HAP-1 (cell line): ENCODE data around the gene SAG.

Experiments used
- DNase-seq, 2 experiments: peaks; one replicate each; pipeline ENCODE4 v3.0.0-alpha.2; 2016 to 2020; ENCODE audit warnings: low spot score in 2 of 2
- H3K27me3 ChIP-seq: fragments of 250-450 bp; sonication (Bioruptor Pico); 2 replicates; pipeline ENCODE4 v1.5.1; 2020; ENCODE audit warnings: low read depth, mild to moderate bottlenecking, moderate library complexity
- H3K36me3 ChIP-seq: fragments of 250-450 bp; sonication (Bioruptor Pico); replicated peaks from 2 replicates; pipeline ENCODE4 v1.5.1; 2020; ENCODE audit warnings: mild to moderate bottlenecking
- H3K4me1 ChIP-seq: fragments of 250-450 bp; sonication (Bioruptor Pico); 2 replicates; pipeline ENCODE4 v1.5.1; 2020; ENCODE audit warnings: mild to moderate bottlenecking
- H3K4me3 ChIP-seq: fragments of 250-450 bp; sonication (Bioruptor Pico); 2 replicates; pipeline ENCODE4 v1.5.1; 2020; ENCODE audit warnings: mild to moderate bottlenecking, moderate library complexity
- H3K9me3 ChIP-seq: fragments of 250-450 bp; sonication (Bioruptor Pico); 2 replicates; pipeline ENCODE4 v1.5.1; 2020; ENCODE audit warnings: mild to moderate bottlenecking, moderate library complexity
- in situ Hi-C: fragments of 300-500 bp; cut with MboI; formaldehyde crosslinking; loops from 3 replicates; pipeline ENCODE4 v1.14.3; 2020; ENCODE audit warnings: low sequenced_read_pairs, inconsistent platforms, mixed read lengths

Gene SAG

DNA sequence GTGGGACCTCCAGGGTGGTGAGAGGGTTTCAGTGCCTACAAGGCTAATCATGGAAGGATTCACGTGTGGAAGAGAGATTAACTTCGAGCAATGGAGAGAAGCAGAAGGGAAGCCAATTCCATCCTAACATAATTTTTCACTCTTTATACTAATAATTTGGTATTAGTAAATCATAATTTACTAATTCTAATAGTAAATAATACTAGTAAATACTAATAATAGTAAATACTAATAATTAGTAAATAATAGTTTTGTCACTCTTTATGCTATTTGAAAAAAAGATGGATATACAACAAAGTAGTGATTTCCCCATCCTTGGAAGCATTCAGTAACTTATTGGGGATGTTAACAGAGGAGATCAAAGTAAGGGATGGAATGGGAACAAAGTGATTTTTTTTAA is 6.4 kb upstream of the SAG start:
- H3K4me3 ChIP-seq: no peak overlapping the region
- in situ Hi-C loops: no loop called here
- no peaks in the 10 kb centered on the region for H3K36me3 ChIP-seq
- no peaks in the 10 kb centered on the region for H3K4me1 ChIP-seq
- no peaks in the 10 kb centered on the region for H3K27me3 ChIP-seq
- no peak for DNase-seq
- H3K9me3 ChIP-seq: no peaks in the 10 kb centered on the region

DNA sequence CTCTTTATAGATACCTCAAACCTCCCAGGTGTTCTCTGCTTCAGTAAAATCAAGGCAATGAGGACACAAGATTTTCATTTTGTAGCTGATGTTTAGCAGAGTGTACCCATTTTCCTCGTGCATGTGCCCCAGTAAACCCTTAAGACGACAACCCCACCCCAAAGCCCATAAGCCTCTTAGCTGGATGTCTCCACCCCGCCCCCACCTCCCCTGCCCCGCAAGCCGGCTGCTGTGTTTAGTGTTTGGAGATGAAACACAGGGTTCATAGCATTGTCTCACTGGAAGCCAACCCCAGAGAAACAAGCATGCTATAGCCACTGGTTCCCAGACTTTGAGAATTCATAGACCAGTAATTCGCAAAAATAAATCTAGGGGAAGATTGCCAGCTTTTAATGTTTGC is 5.8 kb upstream of the SAG start:
- H3K4me1 ChIP-seq: no peaks in the 10 kb centered on the region
- no peaks in the 10 kb centered on the region for H3K36me3 ChIP-seq
- in situ Hi-C loops: no loop called here
- no peaks in the 10 kb centered on the region for H3K9me3 ChIP-seq
- H3K4me3 ChIP-seq: no peak overlapping the region
- no peaks in the 10 kb centered on the region for H3K27me3 ChIP-seq
- DNase-seq: no peak

DNA sequence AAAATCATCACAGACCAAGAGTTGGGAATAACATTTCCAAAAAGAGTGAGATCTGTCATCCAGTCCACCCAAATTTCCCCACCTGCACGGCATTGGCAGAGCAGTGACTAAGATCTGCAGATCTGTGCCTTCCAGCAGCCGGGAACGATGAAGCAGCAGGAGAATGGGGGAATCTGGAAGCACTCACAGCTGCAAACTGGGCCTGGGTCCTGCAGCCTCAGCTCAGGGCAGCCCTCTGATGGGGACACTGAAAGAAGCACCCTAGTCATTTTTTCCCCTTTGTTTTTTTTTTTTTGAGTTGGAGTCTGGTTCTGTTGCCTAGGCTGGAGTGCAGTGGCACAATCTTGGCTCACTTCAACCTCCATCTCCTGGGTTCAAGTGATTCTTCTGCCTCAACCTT is 4.4 kb upstream of the SAG start:
- no peaks in the 10 kb centered on the region for H3K9me3 ChIP-seq
- H3K4me3 ChIP-seq: no peak overlapping the region
- H3K27me3 ChIP-seq: no peaks in the 10 kb centered on the region
- in situ Hi-C loops: no loop called here
- no peaks in the 10 kb centered on the region for H3K4me1 ChIP-seq
- H3K36me3 ChIP-seq: no peaks in the 10 kb centered on the region
- DNase-seq: no peak

DNA sequence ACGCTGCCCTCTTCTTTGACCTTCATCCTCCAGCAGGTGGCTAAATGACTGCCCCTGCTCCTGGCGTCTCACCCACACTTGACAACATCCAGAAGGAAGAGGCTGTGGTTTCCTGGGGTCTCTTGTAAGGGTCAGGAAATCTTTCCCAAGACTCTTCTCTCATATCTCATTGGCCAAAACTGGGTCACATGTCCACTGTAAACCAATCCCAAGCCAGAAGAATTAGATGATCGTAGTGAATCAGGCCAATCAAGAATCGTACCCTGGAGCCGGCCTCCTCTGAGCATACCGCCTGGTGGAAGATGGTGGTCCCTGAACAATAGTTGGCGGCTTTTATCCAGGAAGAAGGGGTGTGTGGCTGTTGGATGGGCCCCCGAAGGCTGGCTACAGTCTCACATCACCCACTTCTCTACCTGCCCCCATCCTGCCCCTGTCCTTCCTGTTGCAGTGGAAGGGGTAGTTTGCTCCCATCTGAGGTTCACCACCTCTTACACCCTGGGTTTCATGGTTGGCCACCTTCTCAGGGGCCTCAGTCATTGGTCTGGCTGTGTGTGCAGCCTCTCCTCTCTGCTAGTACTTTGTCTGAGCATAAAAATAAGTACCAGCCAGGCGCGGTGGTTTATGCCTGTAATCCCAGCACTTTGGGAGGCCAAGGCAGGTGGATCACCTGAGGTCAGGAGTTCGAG is 3.8 kb downstream of the SAG start:
- Histone ChIP-seq H3K27me3 (no peaks in the 10 kb centered on the region), H3K9me3 (no peaks in the 10 kb centered on the region), H3K4me1 (no peaks in the 10 kb centered on the region), H3K4me3 (no peak overlapping the region), H3K36me3 (no peaks in the 10 kb centered on the region)
- in situ Hi-C loops: no loop called here
- DNase-seq: no peak

DNA sequence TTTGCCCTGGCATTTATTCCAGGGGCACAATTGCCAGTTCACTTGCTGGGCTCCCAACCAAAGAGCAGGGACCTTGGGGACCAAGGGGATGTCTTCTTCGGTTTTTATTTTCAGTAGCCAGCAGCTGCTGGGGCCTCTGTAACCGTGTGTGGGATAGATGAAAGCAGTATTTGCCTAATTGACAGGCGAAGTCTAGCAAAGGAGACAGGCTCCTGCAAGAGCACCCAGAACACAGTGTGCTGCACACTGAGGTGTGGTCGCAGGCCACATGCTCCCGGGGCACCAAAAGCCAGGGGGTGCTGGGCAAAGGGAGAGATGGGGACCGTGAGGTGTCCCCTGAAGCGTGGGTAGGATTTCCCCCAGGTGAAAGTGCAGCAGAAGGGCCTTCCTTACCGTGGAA is 5.3 kb downstream of the SAG start:
- no peak for DNase-seq
- no peak overlapping the region for H3K4me3 ChIP-seq
- in situ Hi-C loops: no loop called here

DNA sequence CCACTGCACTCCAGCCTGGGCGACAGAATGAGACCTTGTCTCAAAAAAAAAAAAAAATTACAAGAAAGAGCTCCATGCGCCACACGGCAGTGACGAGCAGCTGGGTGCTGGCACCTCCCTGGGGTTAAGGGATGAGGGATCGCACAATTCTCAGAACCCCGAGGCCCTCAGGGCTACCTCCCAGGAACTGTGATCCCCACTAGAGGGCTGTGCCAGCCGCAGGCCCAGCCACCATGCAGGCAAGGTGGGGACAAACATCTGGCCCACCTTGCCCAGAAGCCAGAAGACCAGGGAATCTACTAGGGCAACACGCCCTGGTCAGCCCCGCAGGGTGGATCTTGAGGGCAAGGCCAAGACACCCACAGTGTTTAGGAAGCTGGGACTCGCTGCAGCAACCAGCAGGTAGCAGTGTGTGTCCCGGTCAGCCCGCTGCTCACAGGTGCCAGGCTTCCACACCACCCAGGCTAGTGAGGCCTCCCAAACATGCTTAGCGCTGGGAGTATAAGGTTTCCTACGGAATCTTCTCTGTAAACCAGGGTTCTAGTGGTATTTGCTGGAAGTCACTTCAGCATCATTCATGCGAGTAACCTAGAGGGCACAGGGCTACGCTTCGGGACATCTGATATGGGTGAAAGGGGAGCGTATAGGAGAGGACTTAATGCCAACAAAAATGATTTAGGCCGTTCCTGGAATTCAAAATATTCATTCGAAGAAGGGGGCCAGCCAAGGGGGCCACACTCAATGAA is 6.7 kb downstream of the SAG start:
- no peaks in the 10 kb centered on the region for H3K4me1 ChIP-seq
- H3K4me3 ChIP-seq: no peak overlapping the region
- no peak for DNase-seq
- in situ Hi-C loops: no loop called here
- H3K36me3 ChIP-seq: no peaks in the 10 kb centered on the region
- no peaks in the 10 kb centered on the region for H3K9me3 ChIP-seq
- no peaks in the 10 kb centered on the region for H3K27me3 ChIP-seq

More for the DNA sequence above, 5.3 kb downstream of the SAG start:
- no peaks in the 10 kb centered on the region for H3K9me3 ChIP-seq
- no peaks in the 10 kb centered on the region for H3K4me1 ChIP-seq
- no peaks in the 10 kb centered on the region for H3K27me3 ChIP-seq
- no peaks in the 10 kb centered on the region for H3K36me3 ChIP-seq

DNA sequence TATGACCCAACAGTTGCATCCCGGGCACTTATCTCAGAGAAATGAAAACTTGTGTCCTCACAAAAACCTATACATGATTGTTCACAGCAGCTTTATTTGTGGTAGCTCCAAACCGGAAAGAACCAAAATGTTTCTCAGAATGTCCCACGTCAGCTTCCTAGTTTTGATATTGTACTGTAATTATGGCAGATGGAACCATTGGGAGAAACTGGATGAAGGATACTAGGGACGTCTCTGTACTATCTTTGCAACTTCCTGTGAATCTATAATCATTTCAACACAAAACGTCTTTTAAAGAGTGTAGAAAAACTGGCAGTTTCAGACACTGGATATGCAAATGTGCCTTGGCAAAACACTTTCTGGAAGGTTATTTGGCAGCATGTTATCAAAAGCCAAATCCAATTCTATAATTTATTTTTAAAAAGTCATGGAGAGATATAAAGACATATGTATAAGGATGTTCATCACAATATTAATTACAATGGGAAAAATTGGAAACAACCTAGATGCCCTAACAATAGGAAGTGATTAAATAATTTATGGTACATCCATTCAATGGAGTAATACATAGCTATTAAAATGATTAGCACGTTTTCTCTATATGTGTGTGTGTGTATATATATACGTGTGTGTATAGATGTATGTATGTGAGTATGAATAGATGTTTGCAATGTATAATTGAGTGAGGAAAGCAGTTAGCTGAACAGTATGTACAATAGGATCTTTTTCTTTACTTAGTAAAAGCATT is 9.8 kb downstream of the SAG start:
- Histone ChIP-seq H3K4me1 (no peaks in the 10 kb centered on the region), H3K9me3 (no peaks in the 10 kb centered on the region), H3K27me3 (no peaks in the 10 kb centered on the region), H3K4me3 (no peak overlapping the region), H3K36me3 (no peaks in the 10 kb centered on the region)
- DNase-seq: no peak
- in situ Hi-C loops: no loop called here

DNA sequence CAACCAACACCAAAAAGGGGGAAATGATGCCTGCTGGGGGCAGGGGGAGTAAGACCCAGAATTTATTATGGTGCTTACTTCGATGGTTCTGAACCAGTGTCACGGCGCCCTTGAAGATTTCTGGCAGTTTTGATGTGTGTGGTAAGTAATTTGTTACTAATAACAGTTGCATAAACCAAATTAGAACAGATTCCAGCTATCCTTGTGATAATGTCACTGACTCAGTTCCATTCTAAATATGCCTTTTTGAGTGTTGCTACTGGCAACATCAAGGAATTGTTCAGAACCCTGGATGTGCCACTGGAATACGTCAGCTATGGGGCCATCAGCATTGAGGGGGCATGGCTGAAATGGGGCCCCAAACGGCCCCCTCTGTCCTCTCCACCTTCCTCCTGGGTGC is 11.6 kb downstream of the SAG start:
- Histone ChIP-seq H3K27me3 (no peaks in the 10 kb centered on the region), H3K36me3 (no peaks in the 10 kb centered on the region), H3K4me1 (no peaks in the 10 kb centered on the region), H3K4me3 (no peak overlapping the region), H3K9me3 (no peaks in the 10 kb centered on the region)
- no peak for DNase-seq
- in situ Hi-C loops: no loop called here

DNA sequence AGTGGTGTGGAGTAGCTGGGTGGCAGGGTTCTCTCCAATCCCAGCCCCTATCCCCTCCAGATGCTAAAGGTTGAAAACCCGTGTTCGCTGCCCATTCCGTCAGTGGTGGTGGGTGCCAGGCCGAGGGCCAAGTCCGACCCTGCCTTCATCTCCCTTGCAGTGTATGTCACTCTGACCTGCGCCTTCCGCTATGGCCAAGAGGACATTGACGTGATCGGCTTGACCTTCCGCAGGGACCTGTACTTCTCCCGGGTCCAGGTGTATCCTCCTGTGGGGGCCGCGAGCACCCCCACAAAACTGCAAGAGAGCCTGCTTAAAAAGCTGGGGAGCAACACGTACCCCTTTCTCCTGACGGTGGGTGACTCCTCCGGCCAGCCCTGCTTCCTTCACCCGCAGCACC is 12.9 kb downstream of the SAG start:
- Histone ChIP-seq H3K9me3 (no peaks in the 10 kb centered on the region), H3K36me3 (no peaks in the 10 kb centered on the region), H3K4me3 (no peak overlapping the region), H3K4me1 (no peaks in the 10 kb centered on the region), H3K27me3 (no peaks in the 10 kb centered on the region)
- no peak for DNase-seq
- in situ Hi-C loops: no loop called here

DNA sequence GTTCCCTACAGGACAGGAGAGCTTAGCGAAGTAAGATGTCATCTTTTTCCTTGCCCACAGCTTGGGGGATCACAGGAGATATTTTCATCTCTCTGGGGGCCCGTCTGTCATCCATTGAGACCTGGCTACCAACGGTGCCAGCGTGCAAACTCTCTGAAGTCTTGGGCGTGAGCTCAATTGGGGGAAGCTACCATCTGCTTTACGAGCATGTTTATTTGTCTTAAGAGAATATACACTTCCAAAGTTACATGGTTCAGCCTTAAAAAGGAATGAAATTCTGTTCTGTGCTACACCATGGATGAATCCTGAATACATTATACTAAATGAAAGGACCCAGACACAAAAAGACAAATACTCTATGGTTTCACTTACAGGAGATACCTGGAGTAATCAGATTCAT is 13.6 kb downstream of the SAG start:
- Histone ChIP-seq H3K27me3 (no peaks in the 10 kb centered on the region), H3K36me3 (no peaks in the 10 kb centered on the region), H3K4me1 (no peaks in the 10 kb centered on the region), H3K9me3 (no peaks in the 10 kb centered on the region), H3K4me3 (no peak overlapping the region)
- no peak for DNase-seq
- in situ Hi-C loops: no loop called here

DNA sequence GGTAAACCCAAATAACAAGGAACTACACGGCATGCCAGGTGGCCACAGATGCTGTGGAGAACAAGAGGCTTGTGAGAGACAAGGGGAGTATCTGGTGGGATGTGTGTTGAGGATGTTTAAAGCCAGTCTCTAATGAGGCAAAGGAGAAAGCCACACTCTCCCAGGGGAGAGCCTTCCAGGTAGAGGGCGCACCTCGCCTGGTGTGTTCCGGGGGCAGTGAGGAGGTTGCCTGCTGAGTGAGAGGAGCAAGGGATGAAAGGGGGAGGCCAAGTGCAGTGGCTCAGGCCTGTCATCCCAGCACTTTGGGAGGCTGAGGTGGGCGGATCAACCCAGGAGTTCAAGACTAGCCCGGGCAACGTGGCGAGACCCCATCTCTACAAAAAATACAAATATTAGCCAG is 16.2 kb downstream of the SAG start:
- no peak for DNase-seq

DNA sequence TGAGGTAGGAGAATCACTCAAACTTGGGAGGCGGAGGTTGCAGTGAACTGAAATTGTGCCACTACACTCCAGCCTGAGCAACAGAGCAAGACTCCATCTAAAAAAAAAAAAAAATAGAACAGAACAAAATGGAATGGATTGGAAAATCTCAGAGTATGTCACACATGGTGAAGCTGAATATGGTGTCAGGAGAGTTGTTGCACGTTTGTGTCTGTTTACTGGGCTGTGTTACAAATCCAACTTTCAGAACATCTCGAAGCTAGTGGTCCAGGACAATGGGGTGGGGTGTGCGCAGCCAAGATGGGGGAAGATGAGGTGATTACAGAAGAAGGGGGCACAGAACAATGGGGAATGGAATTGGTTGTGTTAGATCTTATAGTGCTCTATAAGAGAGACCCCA is 17.6 kb downstream of the SAG start:
- no peaks in the 10 kb centered on the region for H3K9me3 ChIP-seq
- H3K4me1 ChIP-seq: no peaks in the 10 kb centered on the region
- no peak overlapping the region for H3K4me3 ChIP-seq
- in situ Hi-C loops: no loop called here
- DNase-seq: no peak
- no peaks in the 10 kb centered on the region for H3K36me3 ChIP-seq
- no peaks in the 10 kb centered on the region for H3K27me3 ChIP-seq

More for the DNA sequence above, 16.2 kb downstream of the SAG start:
- Histone ChIP-seq H3K36me3 (no peaks in the 10 kb centered on the region), H3K27me3 (no peaks in the 10 kb centered on the region), H3K4me3 (no peak overlapping the region), H3K9me3 (no peaks in the 10 kb centered on the region), H3K4me1 (no peaks in the 10 kb centered on the region)
- in situ Hi-C loops: no loop called here

DNA sequence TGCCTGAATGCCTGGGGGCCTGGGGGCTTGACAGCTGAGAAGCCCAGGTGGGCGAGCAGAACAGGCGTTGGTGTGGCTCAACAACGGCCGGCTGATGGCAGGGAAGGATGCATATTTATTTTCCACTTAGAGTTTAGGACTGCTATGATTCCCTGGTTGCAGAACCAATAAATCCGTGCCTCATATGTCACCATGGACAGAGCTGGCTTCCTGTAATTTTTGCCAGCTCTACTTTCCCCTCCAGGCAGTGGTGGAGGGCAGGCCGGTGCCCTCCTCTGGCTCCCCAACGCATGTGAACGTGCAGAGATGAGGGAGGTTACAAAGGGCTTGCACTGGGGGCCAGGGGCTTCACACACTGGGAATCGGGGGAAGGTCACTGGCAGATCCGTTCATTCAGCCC is 18.2 kb downstream of the SAG start:
- in situ Hi-C loops: no loop called here
- H3K27me3 ChIP-seq: no peaks in the 10 kb centered on the region
- no peak overlapping the region for H3K4me3 ChIP-seq
- no peak for DNase-seq
- H3K9me3 ChIP-seq: no peaks in the 10 kb centered on the region
- no peaks in the 10 kb centered on the region for H3K4me1 ChIP-seq
- H3K36me3 ChIP-seq: no peaks in the 10 kb centered on the region

DNA sequence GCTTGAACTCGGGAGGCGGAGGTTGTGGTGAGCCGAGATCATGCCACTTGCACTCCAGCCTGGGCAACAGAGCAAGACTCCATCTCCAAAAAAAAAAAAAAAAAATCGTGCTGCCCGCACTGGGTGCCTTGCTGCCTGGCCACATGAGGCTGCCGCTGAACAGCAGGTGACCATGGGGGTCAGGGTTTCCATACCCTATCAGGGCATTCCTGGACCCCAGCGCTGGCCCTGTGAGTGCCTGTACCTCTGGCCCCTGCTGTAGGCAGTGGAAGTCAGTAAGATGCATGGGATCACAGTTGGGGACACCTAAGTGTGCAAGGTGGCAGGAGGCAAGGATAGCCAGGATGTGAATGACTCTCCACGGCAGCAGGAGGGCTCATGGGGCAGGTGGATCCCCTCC is 18.9 kb downstream of the SAG start:
- in situ Hi-C loops: no loop called here
- no peak for DNase-seq
- Histone ChIP-seq H3K4me1 (no peaks in the 10 kb centered on the region), H3K4me3 (no peak overlapping the region), H3K9me3 (no peaks in the 10 kb centered on the region), H3K36me3 (no peaks in the 10 kb centered on the region), H3K27me3 (no peaks in the 10 kb centered on the region)
